ENCODE results near the gene KANK4. TPM values are rescaled to one million over a fixed set of nuclear protein-coding genes. Genes with fewer than 3 reads are reported as not detected.

Gene KANK4
- 1 to 10 TPM in 1 of 9 donors, under 1 TPM in 6, not detected in 2; 0.12 to 1.1 (median 0.28) TPM for total RNA-seq
- under 1 TPM; 0.16 to 0.40 (median 0.17) TPM for polyA plus RNA-seq
- long read RNA-seq, donor 1 = 0 reads
- long read RNA-seq, donor 2 = 0 reads
- long read RNA-seq, donor 3 = 0 reads
- long read RNA-seq, donor 4 = 0 reads
- long read RNA-seq, donor 5 = 0 reads
- long read RNA-seq, donor 6 = 0 reads
- long read RNA-seq, donor 7 = 0 reads
- long read RNA-seq, donor 8 = 0 reads
- long read RNA-seq, donor 9 = 0 reads
- long read RNA-seq, donor 10 = 0 reads

- intact Hi-C loops (cut with DNase I) = no loop called here
- H3K4me1 ChIP-seq (replicated peaks in 1 of 2) = no peaks in the 10 kb centered on the region
- H3K36me3 ChIP-seq (replicated peaks in 1 of 2) = no peaks in the 10 kb centered on the region
- TF ChIP-seq CTCF (IDR thresholded peaks at IDR 0.05) (no peak), POLR2A (IDR thresholded peaks at IDR 0.05) (no peak)
- no peaks in the 10 kb centered on the region for H3K9me3 ChIP-seq (replicated peaks in 1 of 3)
- WGBS, 4 donors = 0 to 2% (median 1%) methylated on average over 11 to 84 of the region's 84 CpGs
- H3K27ac ChIP-seq = no peak within 1 kb of the TSS
- peak within 1 kb of the TSS in 1 of 4 donors; percentile 45 for H3K4me3 ChIP-seq
- no peak for DNase-seq
- H3K27me3 ChIP-seq = peaks cover 27% of the 10 kb centered on the region
Measured at GRCh38 chr1:62318756-62319544, at the start of gene KANK4. KANK4 (minus strand) TSS chr1:62319434; CDS start chr1:62281564, 37,870 bp downstream.

- Histone ChIP-seq H3K27me3 (no peaks in the 10 kb centered on the region), H3K4me3 (no peak overlapping the region), H3K27ac (no peak overlapping the region), H3K36me3 (replicated peaks in 1 of 2) (no peaks in the 10 kb centered on the region), H3K9me3 (replicated peaks in 1 of 3) (no peaks in the 10 kb centered on the region), H3K4me1 (replicated peaks in 1 of 2) (no peaks in the 10 kb centered on the region)
- intact Hi-C loops (cut with DNase I) = no loop called here
- TF ChIP-seq POLR2A (IDR thresholded peaks at IDR 0.05) (no peak), CTCF (IDR thresholded peaks at IDR 0.05) (no peak)
- DNase-seq = no peak
- 80 to 89% (median 82%) methylated on average over 6 of the region's 6 CpGs for WGBS, 4 donors
Measured at GRCh38 chr1:62368989-62369388, 49.8 kb upstream of the KANK4 start.

GRCh38 chr1:62367005-62367557, 47.8 kb upstream of the KANK4 start:
- Histone ChIP-seq H3K9me3 (replicated peaks in 1 of 3) (no peaks in the 10 kb centered on the region), H3K27ac (no peak overlapping the region), H3K4me1 (replicated peaks in 1 of 2) (no peaks in the 10 kb centered on the region), H3K36me3 (replicated peaks in 1 of 2) (no peaks in the 10 kb centered on the region), H3K4me3 (no peak overlapping the region), H3K27me3 (no peaks in the 10 kb centered on the region)
- 76 to 86% (median 82%) methylated on average over 7 of the region's 7 CpGs for WGBS, 4 donors
- intact Hi-C loops (cut with DNase I) = no loop called here
- no peak for DNase-seq
- no peak for TF ChIP-seq CTCF (IDR thresholded peaks at IDR 0.05)
- TF ChIP-seq POLR2A (IDR thresholded peaks at IDR 0.05) = no peak

GRCh38 chr1:62364721-62365120, 45.5 kb upstream of the KANK4 start:
- Histone ChIP-seq H3K36me3 (replicated peaks in 1 of 2) (no peaks in the 10 kb centered on the region), H3K9me3 (replicated peaks in 1 of 3) (no peaks in the 10 kb centered on the region), H3K27ac (no peak overlapping the region), H3K27me3 (no peaks in the 10 kb centered on the region), H3K4me1 (replicated peaks in 1 of 2) (no peaks in the 10 kb centered on the region), H3K4me3 (no peak overlapping the region)
- DNase-seq = no peak
- no peak for TF ChIP-seq CTCF (IDR thresholded peaks at IDR 0.05)
- no peak for TF ChIP-seq POLR2A (IDR thresholded peaks at IDR 0.05)
- intact Hi-C loops (cut with DNase I) = no loop called here

Data from adrenal gland (tissue), 19 donors.